GM19324 (cell line): ENCODE results near the gene ADARB1.
"Not testable (repeated sequence)": the region's sequence is repeated elsewhere in the genome, so short reads cannot be mapped to it uniquely, and the experiment has no call there.

Source experiments
- ATAC-seq: cut with Tn5 transposase; IDR thresholded peaks from one replicate; pipeline ENCODE4 v1.9.1; 2021; ENCODE audit warnings: mild to moderate bottlenecking, moderate library complexity; ENCODE audit not compliant: unreplicated experiment, low FRiP score

Gene ADARB1

GRCh38 chr21:45074048-45074817, at the start of gene ADARB1:
TSS of gene ADARB1 (plus strand) at chr21:45074580. CDS start at chr21:45171657, 97,077 bp downstream.
- ATAC-seq, result peak; percentile 66

- no peak for ATAC-seq
These were observed 48.2 kb upstream of the ADARB1 start for GRCh38 chr21:45026066-45026745.

- ATAC-seq, result no peak
These were observed 47.6 kb upstream of the ADARB1 start for GRCh38 chr21:45026826-45027225.

- no peak for ATAC-seq
These were observed 46.9 kb upstream of the ADARB1 start for GRCh38 chr21:45027241-45028196.

- ATAC-seq, result not testable (repeated sequence)
These were observed 45.7 kb upstream of the ADARB1 start for GRCh38 chr21:45028645-45029044.

GRCh38 chr21:45029298-45029947, 45.0 kb upstream of the ADARB1 start:
- ATAC-seq, result no peak

- ATAC-seq, result no peak
These were observed 44.3 kb upstream of the ADARB1 start for GRCh38 chr21:45029948-45030681.

- no peak for ATAC-seq
These were observed 43.5 kb upstream of the ADARB1 start for GRCh38 chr21:45030682-45031570.

GRCh38 chr21:45031571-45032191, 42.7 kb upstream of the ADARB1 start:
- no peak for ATAC-seq

- ATAC-seq, result no peak
These were observed 42.0 kb upstream of the ADARB1 start for GRCh38 chr21:45032332-45032731.

GRCh38 chr21:45032977-45033710, 41.2 kb upstream of the ADARB1 start:
- ATAC-seq, result no peak

GRCh38 chr21:45033791-45034555, 40.4 kb upstream of the ADARB1 start:
- no peak for ATAC-seq

GRCh38 chr21:45034556-45035476, 39.6 kb upstream of the ADARB1 start:
- ATAC-seq, result no peak

GRCh38 chr21:45035477-45035848, 38.9 kb upstream of the ADARB1 start:
- no peak for ATAC-seq

- ATAC-seq, result no peak
These were observed 37.8 kb upstream of the ADARB1 start for GRCh38 chr21:45036630-45037029.

- ATAC-seq, result no peak
These were observed 36.4 kb upstream of the ADARB1 start for GRCh38 chr21:45037986-45038385.
